GM18499 (cell line): ENCODE results near the gene PTBP1.
"Not testable (repeated sequence)": the region's sequence is repeated elsewhere in the genome, so short reads cannot be mapped to it uniquely, and the experiment has no call there.

Experiments used
- ATAC-seq: cut with Tn5 transposase; IDR thresholded peaks from one replicate; pipeline ENCODE4 v1.9.1; 2021; ENCODE audit warnings: moderate number of reproducible peaks; ENCODE audit not compliant: insufficient read depth, unreplicated experiment

PTBP1 gene

GRCh38 chr19:807627-808422, 10.6 kb downstream of the PTBP1 start:
- ATAC-seq: no peak

- no peak for ATAC-seq
Observed at GRCh38 chr19:808423-808775, 11.1 kb downstream of the PTBP1 start.

GRCh38 chr19:810077-810855, 13.0 kb downstream of the PTBP1 start:
- ATAC-seq: no peak

GRCh38 chr19:810883-811489, 13.7 kb downstream of the PTBP1 start:
- ATAC-seq: no peak

GRCh38 chr19:811506-812048, 14.3 kb downstream of the PTBP1 start:
- no peak for ATAC-seq

GRCh38 chr19:812049-812746, 14.9 kb downstream of the PTBP1 start:
- no peak for ATAC-seq

- ATAC-seq: no peak
Observed at GRCh38 chr19:812747-813218, 15.5 kb downstream of the PTBP1 start.

GRCh38 chr19:813219-814151, 16.2 kb downstream of the PTBP1 start:
- ATAC-seq: no peak

GRCh38 chr19:814152-815078, 17.2 kb downstream of the PTBP1 start:
- ATAC-seq: no peak

- ATAC-seq: no peak
Observed at GRCh38 chr19:815079-815774, 18.0 kb downstream of the PTBP1 start.

- no peak for ATAC-seq
Observed at GRCh38 chr19:815775-816499, 18.7 kb downstream of the PTBP1 start.

- no peak for ATAC-seq
Observed at GRCh38 chr19:816500-816857, 19.2 kb downstream of the PTBP1 start.

- ATAC-seq: not testable (repeated sequence)
Observed at GRCh38 chr19:820212-820611, 23.0 kb downstream of the PTBP1 start.

- ATAC-seq: no peak
Observed at GRCh38 chr19:821231-821824, 24.1 kb downstream of the PTBP1 start.

- no peak for ATAC-seq
Observed at GRCh38 chr19:821825-822503, 24.7 kb downstream of the PTBP1 start, which contains the start of gene PLPPR3. TSS of gene PLPPR3 (minus strand) at chr19:821955. CDS start at chr19:821559, 396 bp downstream.

- no peak for ATAC-seq
Observed at GRCh38 chr19:823565-824121, 26.4 kb downstream of the PTBP1 start.
